Mesendoderm (in vitro differentiated cells): ENCODE data around the gene HMGCS2.

Experiments
- DNase-seq: peaks from one replicate; pipeline ENCODE4 v3.0.0; 2013
- H2AK5ac ChIP-seq: 2 replicates; pipeline ENCODE4 v1.6.1; 2013; ENCODE audit warnings: low read length, inconsistent platforms
- H2BK120ac ChIP-seq: 2 replicates; pipeline ENCODE4 v1.6.1; 2013; ENCODE audit warnings: low read depth, mild to moderate bottlenecking, low read length, moderate library complexity, mixed read lengths
- H2BK15ac ChIP-seq: replicated peaks from 2 replicates; pipeline ENCODE4 v1.6.1; 2013; ENCODE audit warnings: low read depth, mild to moderate bottlenecking, moderate library complexity
- H2BK5ac ChIP-seq: 2 replicates; pipeline ENCODE4 v1.6.1; 2013; ENCODE audit warnings: low read length, inconsistent platforms
- H3K18ac ChIP-seq: 2 replicates; pipeline ENCODE4 v1.6.1; 2013; ENCODE audit warnings: mild to moderate bottlenecking, low read length, mixed read lengths
- H3K23ac ChIP-seq: one replicate; pipeline ENCODE4 v1.6.1; 2013; ENCODE audit warnings: low read length
- H3K27ac ChIP-seq: 2 replicates; pipeline ENCODE4 v1.5.1; 2013; ENCODE audit warnings: low read depth, mild to moderate bottlenecking, inconsistent platforms, low read length, moderate library complexity
- H3K27me3 ChIP-seq: 2 replicates; pipeline ENCODE4 v1.6.1; 2013; ENCODE audit warnings: low read length, control low read depth, mild to moderate bottlenecking, inconsistent platforms; ENCODE audit not compliant: insufficient read depth, poor library complexity
- H3K36me3 ChIP-seq: 2 replicates; pipeline ENCODE4 v1.6.1; 2013; ENCODE audit warnings: low read length, inconsistent platforms; ENCODE audit not compliant: control insufficient read depth, insufficient read depth
- H3K4ac ChIP-seq: one replicate; pipeline ENCODE4 v1.6.1; 2013; ENCODE audit warnings: low read depth, mild to moderate bottlenecking, low read length, moderate library complexity
- H3K4me1 ChIP-seq: 2 replicates; pipeline ENCODE4 v1.6.1; 2013; ENCODE audit warnings: low read depth, low read length, inconsistent platforms; ENCODE audit not compliant: control insufficient read depth
- H3K4me2 ChIP-seq: 2 replicates; pipeline ENCODE4 v1.6.1; 2013; ENCODE audit warnings: low read length
- H3K4me3 ChIP-seq: 2 replicates; pipeline ENCODE4 v1.5.1; 2013; ENCODE audit warnings: mild to moderate bottlenecking, low read length
- H3K56ac ChIP-seq: one replicate; pipeline ENCODE4 v1.6.1; 2013; ENCODE audit warnings: low read length
- H3K79me1 ChIP-seq: 2 replicates; pipeline ENCODE4 v1.6.1; 2013; ENCODE audit warnings: low read length, inconsistent platforms
- H3K79me2 ChIP-seq: 2 replicates; pipeline ENCODE4 v1.6.1; 2013; ENCODE audit warnings: mild to moderate bottlenecking, low read length; ENCODE audit not compliant: control insufficient read depth, insufficient read depth
- H3K9ac ChIP-seq: 2 replicates; pipeline ENCODE4 v1.6.1; 2013; ENCODE audit warnings: low read length, inconsistent platforms
- H4K5ac ChIP-seq: one replicate; pipeline ENCODE4 v1.6.1; 2013; ENCODE audit warnings: low read length
- H4K8ac ChIP-seq: one replicate; pipeline ENCODE4 v1.6.1; 2013; ENCODE audit warnings: low read depth, mild to moderate bottlenecking, control low read depth, low read length, moderate library complexity
- WGBS: extraction: QIAGEN DNeasy Blood & Tissue Kit; methylation state at CpG from one replicate; pipeline ENCODE4 v1.1.7; 2013; ENCODE audit warnings: low lambda C conversion rate, missing lambda C conversion rate; ENCODE audit not compliant: insufficient coverage; ENCODE audit errors: extremely low coverage; 5-methylcytosine and 5-hydroxymethylcytosine counted together

The HMGCS2 gene

DNA sequence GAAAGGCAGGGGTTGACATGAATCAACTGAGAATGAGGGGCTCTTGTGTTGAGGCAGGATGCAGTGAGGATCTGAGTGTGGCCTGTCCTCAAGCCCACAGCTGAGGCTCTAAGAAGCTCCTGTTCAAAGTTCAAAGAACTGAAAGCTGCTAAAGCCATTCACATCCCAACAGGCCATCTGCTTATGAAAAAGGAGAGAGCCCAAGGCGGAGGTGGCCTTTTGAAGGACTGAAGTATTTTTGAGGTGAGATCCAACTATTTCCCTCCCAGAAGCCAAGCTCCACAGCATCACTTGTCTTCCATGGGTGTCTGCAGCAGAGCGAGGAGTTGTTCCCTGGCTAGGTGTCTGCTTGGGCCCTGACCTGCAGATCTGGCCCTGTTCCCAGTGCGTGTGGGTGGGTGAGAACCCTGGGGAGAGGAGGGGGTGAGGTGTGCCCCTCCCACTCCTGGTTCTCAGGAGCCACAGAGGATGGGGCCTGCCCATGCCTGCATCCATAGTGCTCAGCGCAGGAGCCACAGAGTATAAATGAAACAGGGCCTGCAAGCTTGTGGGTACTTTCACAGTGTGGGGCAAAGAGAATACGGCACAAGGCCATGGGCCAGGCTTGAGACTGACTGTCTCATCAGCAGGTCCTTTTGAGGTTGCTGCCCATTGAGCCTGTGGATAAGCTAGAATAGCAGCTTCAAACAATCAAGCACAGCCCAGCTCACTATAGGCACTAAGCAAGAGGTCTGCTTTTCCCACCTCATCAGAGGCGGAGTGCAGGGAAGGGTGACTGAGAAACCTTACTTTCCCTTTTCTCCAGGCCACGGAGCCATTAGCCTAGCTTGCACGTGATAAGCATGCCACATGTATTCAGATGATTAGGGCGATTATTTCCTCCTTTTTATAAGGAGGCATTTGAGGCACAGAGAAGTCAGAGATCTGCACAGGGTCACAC is 26.8 kb upstream of the HMGCS2 start:
- Histone ChIP-seq H2BK5ac (no peak overlapping the region), H3K23ac (no peak overlapping the region), H2BK15ac (no peak overlapping the region), H3K4me1 (no peaks in the 10 kb centered on the region), H3K18ac (no peak overlapping the region), H3K9ac (no peak overlapping the region), H3K36me3 (no peaks in the 10 kb centered on the region), H3K27ac (no peak overlapping the region), H3K4ac (no peak overlapping the region), H3K27me3 (no peaks in the 10 kb centered on the region), H2AK5ac (no peak overlapping the region), H3K56ac (no peak overlapping the region), H3K79me1 (no peaks in the 10 kb centered on the region), H4K8ac (no peak overlapping the region), H3K4me3 (no peak overlapping the region), H4K5ac (no peak overlapping the region), H2BK120ac (no peak overlapping the region), H3K79me2 (no peaks in the 10 kb centered on the region), H3K4me2 (no peak overlapping the region)
- WGBS: no CpG with 5 or more reads among the region's 9 CpGs
- DNase-seq: no peak

DNA sequence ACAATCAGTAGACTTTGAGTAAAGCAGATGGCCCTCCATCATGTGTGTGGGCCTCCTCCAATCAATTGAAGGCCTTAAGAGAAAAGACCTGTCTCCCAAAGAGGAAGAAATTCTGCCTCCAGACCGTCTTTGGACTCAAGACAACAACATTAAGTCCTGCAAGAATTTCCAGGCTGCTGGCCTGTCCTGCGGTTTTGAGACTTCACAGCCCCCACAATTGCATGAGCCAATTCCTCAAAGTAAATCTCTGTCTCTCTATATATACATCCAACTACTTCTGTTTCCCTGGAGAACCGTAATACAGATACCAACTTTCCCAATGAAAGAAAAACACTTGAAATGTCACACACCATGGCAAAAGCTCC is 26.2 kb upstream of the HMGCS2 start:
- no peak overlapping the region for H3K56ac ChIP-seq
- H3K4ac ChIP-seq: no peak overlapping the region
- no peak overlapping the region for H3K4me2 ChIP-seq
- no peak overlapping the region for H2BK5ac ChIP-seq
- no peak overlapping the region for H2AK5ac ChIP-seq
- no CpG with 5 or more reads among the region's 3 CpGs for WGBS
- no peak overlapping the region for H3K18ac ChIP-seq
- H3K79me1 ChIP-seq: no peaks in the 10 kb centered on the region
- no peaks in the 10 kb centered on the region for H3K36me3 ChIP-seq
- H3K79me2 ChIP-seq: no peaks in the 10 kb centered on the region
- H4K5ac ChIP-seq: no peak overlapping the region
- no peak overlapping the region for H2BK120ac ChIP-seq
- no peak overlapping the region for H3K23ac ChIP-seq
- no peak overlapping the region for H3K4me3 ChIP-seq
- H3K4me1 ChIP-seq: no peaks in the 10 kb centered on the region
- H3K27ac ChIP-seq: no peak overlapping the region
- DNase-seq: no peak
- H2BK15ac ChIP-seq: no peak overlapping the region
- H3K27me3 ChIP-seq: no peaks in the 10 kb centered on the region
- no peak overlapping the region for H4K8ac ChIP-seq
- no peak overlapping the region for H3K9ac ChIP-seq

DNA sequence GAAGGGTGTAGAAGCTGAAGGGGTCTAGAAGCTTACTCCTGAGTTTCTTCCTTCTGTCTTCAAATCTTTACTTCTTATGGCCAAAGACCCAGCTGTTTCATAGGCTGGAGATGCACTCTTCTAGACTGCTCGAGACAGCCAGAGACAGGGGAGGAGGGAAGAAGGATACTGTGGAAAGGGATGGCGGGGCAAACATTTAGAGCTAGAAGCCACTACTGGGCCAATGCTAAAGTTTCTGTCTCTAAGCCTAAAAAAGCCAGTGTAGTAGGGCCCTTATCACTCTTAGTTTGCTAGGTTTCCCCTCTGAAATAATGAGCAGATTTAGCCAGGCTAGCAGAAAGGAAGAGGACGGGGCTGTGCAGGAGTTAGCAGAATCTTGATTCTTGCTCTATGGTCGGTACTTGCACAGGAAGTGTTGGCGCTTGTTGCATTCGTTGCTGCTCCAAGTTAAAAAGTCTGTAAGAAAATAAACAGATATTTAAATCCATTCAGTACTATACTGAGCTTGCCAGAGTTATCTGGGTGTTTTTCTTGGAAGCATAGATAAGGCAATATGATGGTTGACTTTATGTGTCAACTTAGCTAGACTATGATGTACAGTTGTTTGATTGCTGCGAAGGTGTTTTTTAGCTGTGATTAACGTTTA is 25.6 kb upstream of the HMGCS2 start:
- WGBS: no CpG with 5 or more reads among the region's 8 CpGs

DNA sequence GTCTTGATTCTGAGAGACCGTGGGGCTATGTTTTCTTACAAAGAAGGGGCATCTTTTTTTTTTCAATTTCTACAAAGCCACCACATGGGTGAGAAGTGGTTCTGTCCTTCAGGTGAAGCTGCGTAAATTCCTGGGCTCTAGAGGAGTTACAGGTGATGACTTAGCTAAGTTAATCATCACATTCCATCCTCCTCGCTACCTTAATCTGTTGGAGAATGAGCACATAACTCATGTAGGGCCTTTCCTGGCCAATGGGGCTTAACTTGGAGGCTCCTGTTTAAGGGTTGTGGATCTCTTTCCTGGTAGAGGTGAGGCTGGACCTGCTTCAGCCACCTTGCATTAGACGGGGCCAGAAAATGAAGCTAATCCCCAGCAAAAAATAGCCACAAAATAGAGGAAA is 22.7 kb upstream of the HMGCS2 start:
- no CpG with 5 or more reads among the region's 4 CpGs for WGBS
- no peak overlapping the region for H2BK5ac ChIP-seq

More for the DNA sequence above, 25.6 kb upstream of the HMGCS2 start:
- H3K4me1 ChIP-seq: no peaks in the 10 kb centered on the region
- no peaks in the 10 kb centered on the region for H3K79me1 ChIP-seq
- no peak overlapping the region for H3K4me2 ChIP-seq
- H3K79me2 ChIP-seq: no peaks in the 10 kb centered on the region
- no peak overlapping the region for H3K56ac ChIP-seq
- no peak overlapping the region for H2BK5ac ChIP-seq
- no peak for DNase-seq
- H3K27me3 ChIP-seq: no peaks in the 10 kb centered on the region
- no peak overlapping the region for H3K23ac ChIP-seq
- H3K4me3 ChIP-seq: no peak overlapping the region
- no peak overlapping the region for H3K9ac ChIP-seq
- H2BK15ac ChIP-seq: no peak overlapping the region
- H3K36me3 ChIP-seq: no peaks in the 10 kb centered on the region
- no peak overlapping the region for H3K18ac ChIP-seq
- H4K8ac ChIP-seq: no peak overlapping the region
- no peak overlapping the region for H3K27ac ChIP-seq
- no peak overlapping the region for H3K4ac ChIP-seq
- H2AK5ac ChIP-seq: no peak overlapping the region
- H2BK120ac ChIP-seq: no peak overlapping the region
- no peak overlapping the region for H4K5ac ChIP-seq

DNA sequence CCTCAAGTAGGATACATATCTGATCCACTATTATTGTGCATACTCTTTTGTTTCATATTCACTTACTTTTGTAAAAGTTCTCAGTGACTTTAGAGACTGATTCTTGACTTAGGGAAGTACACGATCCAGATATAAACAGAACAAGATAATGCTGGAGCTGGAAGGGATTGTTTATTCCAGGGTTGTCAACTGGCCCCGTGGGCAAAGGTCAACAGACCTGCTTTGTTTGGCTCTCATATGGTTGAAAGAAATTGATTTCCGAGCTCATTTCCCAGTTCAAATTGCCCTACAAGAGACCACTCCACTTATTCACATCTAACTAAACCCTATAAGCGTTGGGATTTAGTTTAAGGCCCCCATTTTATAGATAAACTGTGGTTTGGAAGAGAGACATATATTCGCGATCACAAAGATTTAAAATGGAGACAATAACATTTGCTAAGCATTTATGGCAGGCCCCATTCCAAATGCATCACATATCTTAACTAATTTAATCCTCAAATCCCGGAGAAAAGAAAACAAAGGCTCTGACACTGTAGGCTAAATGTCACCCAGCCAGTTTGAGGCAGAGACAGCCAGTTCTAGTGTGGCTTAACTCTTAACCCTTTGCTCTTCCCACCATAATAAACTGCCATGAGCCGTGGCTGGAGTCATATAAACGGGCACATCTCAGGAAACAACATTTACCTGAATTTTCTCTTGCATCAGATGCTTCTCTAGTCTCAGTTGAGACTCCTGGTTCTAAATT is 21.9 kb upstream of the HMGCS2 start:
- H3K27me3 ChIP-seq: no peaks in the 10 kb centered on the region
- no peaks in the 10 kb centered on the region for H3K79me2 ChIP-seq
- H4K8ac ChIP-seq: no peak overlapping the region
- H3K18ac ChIP-seq: no peak overlapping the region
- no peaks in the 10 kb centered on the region for H3K79me1 ChIP-seq
- H3K4ac ChIP-seq: peak overlapping the region; percentile 46
- H3K9ac ChIP-seq: no peak overlapping the region
- no peak overlapping the region for H2BK15ac ChIP-seq
- no peak overlapping the region for H2AK5ac ChIP-seq
- no peaks in the 10 kb centered on the region for H3K36me3 ChIP-seq
- H2BK120ac ChIP-seq: no peak overlapping the region
- H3K4me2 ChIP-seq: no peak overlapping the region
- no peak for DNase-seq
- no peak overlapping the region for H3K56ac ChIP-seq
- no peak overlapping the region for H3K23ac ChIP-seq
- H2BK5ac ChIP-seq: no peak overlapping the region
- no peak overlapping the region for H3K4me3 ChIP-seq
- WGBS: no CpG with 5 or more reads among the region's 9 CpGs
- no peak overlapping the region for H3K27ac ChIP-seq
- H3K4me1 ChIP-seq: no peaks in the 10 kb centered on the region
- H4K5ac ChIP-seq: no peak overlapping the region

More for the DNA sequence above, 22.7 kb upstream of the HMGCS2 start:
- Histone ChIP-seq H3K4me1 (no peaks in the 10 kb centered on the region), H3K4me3 (no peak overlapping the region), H3K27me3 (no peaks in the 10 kb centered on the region), H3K4ac (no peak overlapping the region), H2AK5ac (no peak overlapping the region), H3K27ac (no peak overlapping the region), H4K8ac (no peak overlapping the region), H3K79me1 (no peaks in the 10 kb centered on the region), H3K9ac (no peak overlapping the region), H3K4me2 (no peak overlapping the region), H3K18ac (no peak overlapping the region), H3K79me2 (no peaks in the 10 kb centered on the region), H2BK15ac (no peak overlapping the region), H4K5ac (no peak overlapping the region), H3K23ac (no peak overlapping the region), H3K36me3 (no peaks in the 10 kb centered on the region), H2BK120ac (no peak overlapping the region), H3K56ac (no peak overlapping the region)
- DNase-seq: peak; percentile 43
